Pancreas (tissue), 10 donors: ENCODE data around the gene OR4B1. TPM values are rescaled to one million over a fixed set of nuclear protein-coding genes. Genes with fewer than 3 reads are reported as not detected.

Source experiments
- ATAC-seq, 4 donors: fragments of 200-7000 bp; cut with Tn5 transposase; one replicate each; pipeline versions ENCODE4 v1.8.0 to v1.9.1; 2020; ENCODE audit warnings: mild to moderate bottlenecking in 4 of 4, moderate library complexity in 4 of 4
- DNase-seq, 6 donors: peaks; one replicate each; pipeline ENCODE4 v3.0.0-alpha.2; 2020
- FAIRE-seq: peaks from 2 replicates; lab custom pipeline; 2012; peaks lifted over from hg19 to GRCh38; lab: Jason Lieb, UNC
- H3K27ac ChIP-seq, 4 donors: fragments of 200-600 bp; sonication (generic); 1 replicate in 3 of 4; 2 replicates in 1 of 4; pipeline versions ENCODE4 v1.5.0 to v1.8.0; 2020
- H3K27me3 ChIP-seq, 4 donors: fragments of 200-600 bp; one replicate each; pipeline ENCODE4 v1.8.0; 2021
- H3K36me3 ChIP-seq, 3 donors: fragments of 200-600 bp; sonication (generic) in 1 of 3; one replicate each; pipeline versions ENCODE4 v1.5.0 to v1.8.0; 2020 to 2021
- H3K4me1 ChIP-seq, 3 donors: fragments of 200-600 bp; one replicate each; pipeline ENCODE4 v1.8.0; 2021
- H3K4me3 ChIP-seq, 4 donors: fragments of 200-600 bp; sonication (generic) in 2 of 4; one replicate each; pipeline versions ENCODE4 v1.5.0 to v1.8.0; 2020 to 2021
- H3K9me3 ChIP-seq, 4 donors: fragments of 200-600 bp; one replicate each; pipeline ENCODE4 v1.8.0; 2021
- CTCF ChIP-seq, 4 donors: fragments of 200-600 bp; sonication (generic) in 3 of 4; IDR thresholded peaks; one replicate each; pipeline versions ENCODE4 v1.5.0 to v1.8.0; 2021; ENCODE audit warnings: antibody characterized with exemption in 4 of 4
- WGBS, 2 donors: extraction: QIAGEN DNeasy Blood & Tissue Kit; methylation state at CpG; one replicate each; pipeline ENCODE4 v1.1.7; 2013; 5-methylcytosine and 5-hydroxymethylcytosine counted together
- intact Hi-C, 3 donors: fragments of 100-400 bp; cut with DNase I; formaldehyde crosslinking; loops; one replicate each; pipeline versions ENCODE4 v1.11.1 to v1.14.2; 2022
- polyA plus RNA-seq, 2 donors: library from polyadenylated mRNA; stranded (reverse); fragments of 200-250 nt; gene quantifications; one replicate each; pipeline ENCODE4 v1.2.3, GENCODE V29; 2013
- total RNA-seq, 6 donors: library from RNA; stranded (reverse); fragmentation: NEBNext Ultra II Directional in 4 of 6; extraction: Animal tissue kit (Norgen Biotek cat#: 25700) in 4 of 6; gene quantifications; one replicate each; pipeline versions ENCODE4 v1.2.1 to v1.2.4, GENCODE V29; 2021 to 2023
- donor health status: healthy with polysubstance abuse.
- donor health status: DM: no; HTN: no; CAD: no; lungs with moderate emphysema.
- donor health status: DM: no; HTN: no; CAD: no.
- donor health status: control.
- donor health status: control.
- donor health status: Bipolar disorder and iron deficiency.
- donor health status: DM: yes; HTN: yes; CAD: no.
- donor health status: DM: no; HTN: no; CAD: no.
- donor health status: DM: no; HTN: no; CAD: no.
- donor health status: DM: yes; HTN: yes; CAD: no.

The OR4B1 gene
- total and polyA plus RNA-seq, 8 donors, result not detected

DNA sequence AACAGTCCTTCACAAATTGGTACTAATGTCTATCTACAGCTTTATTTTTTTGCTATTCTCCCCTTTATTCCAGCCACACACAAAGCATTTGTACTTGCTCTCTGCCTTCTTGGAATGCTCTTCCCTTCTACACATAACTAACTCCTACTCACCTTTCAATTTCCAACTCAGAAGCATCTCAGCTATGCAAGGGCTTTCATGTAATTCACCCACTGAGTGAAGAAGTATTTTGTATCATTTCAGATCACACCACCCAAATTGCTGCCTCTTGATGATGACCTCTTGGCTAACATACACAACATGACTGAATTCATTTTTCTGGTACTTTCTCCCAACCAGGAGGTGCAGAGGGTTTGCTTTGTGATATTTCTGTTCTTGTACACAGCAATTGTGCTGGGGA is 28.2 kb downstream of the OR4B1 start, which contains the start of gene OR4X2:
Gene OR4X2 (plus strand): TSS at position 301 of the 400 bp plus-strand sequence. CDS start 0 bp downstream, at position 301.
- DNase-seq (no peak), ATAC-seq (no peak), FAIRE-seq (no peak)
- peaks cover 0 to 4% (median 0%) of the 10 kb centered on the region in 4 donors for H3K9me3 ChIP-seq
- no peaks in the 10 kb centered on the region for H3K36me3 ChIP-seq
- H3K4me1 ChIP-seq, result no peaks in the 10 kb centered on the region
- no peaks in the 10 kb centered on the region for H3K27me3 ChIP-seq
- no peak within 1 kb of the TSS for H3K27ac ChIP-seq
- no peak for TF ChIP-seq CTCF (IDR thresholded peaks at IDR 0.05)
- no peak within 1 kb of the TSS for H3K4me3 ChIP-seq
- intact Hi-C loops, result no loop called here

GRCh38 chr11:48248902-48249301 is 32.3 kb downstream of the OR4B1 start:
- FAIRE-seq (no peak), ATAC-seq (no peak), DNase-seq (no peak)
- Histone ChIP-seq H3K4me1 (no peaks in the 10 kb centered on the region), H3K36me3 (no peaks in the 10 kb centered on the region), H3K9me3 (peaks cover 0 to 4% (median 0%) of the 10 kb centered on the region in 4 donors), H3K27ac (no peak overlapping the region), H3K4me3 (no peak overlapping the region), H3K27me3 (no peaks in the 10 kb centered on the region)
- TF ChIP-seq CTCF (IDR thresholded peaks at IDR 0.05), result no peak
- 69 to 79% methylated on average over 1 of the region's 1 CpG for WGBS, 2 donors
- intact Hi-C loops, result no loop called here

DNA sequence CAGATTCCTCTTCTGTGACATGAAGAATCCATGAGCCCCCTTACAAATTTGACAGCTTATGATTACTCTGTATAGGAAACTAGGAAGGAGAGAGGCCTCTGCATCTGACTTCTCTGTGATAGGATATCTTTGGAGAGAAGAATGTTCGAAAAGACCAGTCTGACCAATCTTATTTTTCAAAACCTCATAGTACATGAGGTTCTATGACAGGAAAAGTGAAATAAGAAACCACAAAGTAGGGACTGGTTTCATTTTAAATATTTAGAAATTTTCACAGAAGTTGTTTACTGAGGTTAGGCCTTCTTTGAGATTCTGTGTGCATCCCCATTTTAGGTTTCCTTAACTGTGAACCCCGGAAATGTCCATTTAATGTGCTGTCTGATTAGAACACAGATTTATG is 45.0 kb downstream of the OR4B1 start:
- H3K27ac ChIP-seq, result no peak overlapping the region

DNA sequence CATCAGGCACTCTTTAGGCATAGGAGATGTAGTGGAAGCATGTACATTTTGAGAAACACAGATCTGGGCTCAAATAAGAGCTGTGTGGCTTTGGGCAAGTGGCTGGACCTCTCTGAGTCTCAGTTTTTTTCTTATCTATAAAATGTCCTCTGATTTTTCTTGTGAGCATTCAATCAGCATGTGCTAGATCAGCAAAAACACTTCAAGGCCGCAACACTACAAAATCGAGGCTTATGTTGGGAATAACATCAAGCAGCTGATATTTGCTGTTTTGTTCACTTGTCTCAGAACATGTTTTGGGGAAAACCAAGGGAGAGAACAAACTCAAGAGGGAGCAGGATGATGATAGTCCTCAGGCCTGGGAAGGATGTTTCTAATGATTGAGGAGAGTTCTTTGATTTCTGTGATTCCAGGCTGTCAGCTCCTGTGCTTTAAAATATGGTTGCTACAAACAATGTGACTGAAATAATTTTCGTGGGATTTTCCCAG is 46.9 kb downstream of the OR4B1 start, which contains the start of gene OR4X1:
Gene OR4X1 (plus strand): TSS at position 439 of the 489 bp plus-strand sequence. CDS start 0 bp downstream, at position 439.
- H3K27ac ChIP-seq, result no peak within 1 kb of the TSS
- 15 to 17% methylated on average over 3 of the region's 3 CpGs for WGBS, 2 donors
- FAIRE-seq (no peak), DNase-seq (no peak), ATAC-seq (no peak)
- H3K4me1 ChIP-seq, result no peaks in the 10 kb centered on the region
- H3K36me3 ChIP-seq, result no peaks in the 10 kb centered on the region
- no peaks in the 10 kb centered on the region for H3K27me3 ChIP-seq
- no peak within 1 kb of the TSS for H3K4me3 ChIP-seq
- TF ChIP-seq CTCF (IDR thresholded peaks at IDR 0.05), result no peak
- intact Hi-C loops, result no loop called here
- H3K9me3 ChIP-seq, result no peaks in the 10 kb centered on the region

More for the DNA sequence above, 45.0 kb downstream of the OR4B1 start:
- no peak for TF ChIP-seq CTCF (IDR thresholded peaks at IDR 0.05)
- WGBS, 2 donors, result 51 to 65% methylated on average over 2 of the region's 2 CpGs
- Histone ChIP-seq H3K4me1 (no peaks in the 10 kb centered on the region), H3K4me3 (no peak overlapping the region), H3K36me3 (no peaks in the 10 kb centered on the region), H3K27me3 (no peaks in the 10 kb centered on the region), H3K9me3 (no peaks in the 10 kb centered on the region)
- no peak for ATAC-seq
- intact Hi-C loops, result no loop called here
- no peak for FAIRE-seq
- DNase-seq, result no peak

Other genes starting within 250 kb of the OR4B1 start
- 10 to 100 TPM in 5 of 6 donors, 1 to 10 TPM in 1; 9.3 to 32.8 (median 13.9) TPM for gene PTPRJ, start 236.3 kb upstream of the OR4B1 start, total RNA-seq
- gene PTPRJ, start 236.3 kb upstream of the OR4B1 start, polyA plus RNA-seq, result 1 to 10 TPM; 3.6 to 8.9 TPM
- not detected for gene OR4X2, start 28.3 kb downstream of the OR4B1 start, total RNA-seq
- gene OR4X2, start 28.3 kb downstream of the OR4B1 start, polyA plus RNA-seq, result not detected
- not detected for gene OR4X1, start 47.1 kb downstream of the OR4B1 start, total RNA-seq
- gene OR4X1, start 47.1 kb downstream of the OR4B1 start, polyA plus RNA-seq, result not detected
- not detected for gene OR4S1, start 89.4 kb downstream of the OR4B1 start, total RNA-seq
- not detected for gene OR4S1, start 89.4 kb downstream of the OR4B1 start, polyA plus RNA-seq
- gene OR4C3, start 108.1 kb downstream of the OR4B1 start, total RNA-seq, result not detected
- not detected for gene OR4C3, start 108.1 kb downstream of the OR4B1 start, polyA plus RNA-seq
- not detected for gene OR4C5, start 149.7 kb downstream of the OR4B1 start, total RNA-seq
- gene OR4C5, start 149.7 kb downstream of the OR4B1 start, polyA plus RNA-seq, result not detected